ENCODE results near the gene ISG20. TPM values are rescaled to one million over a fixed set of nuclear protein-coding genes. Genes with fewer than 3 reads are reported as not detected.

The ISG20 gene
- total and polyA plus RNA-seq, 2 donors (not counting 1 experiment from before 2014, with no cell fraction given): 190 to 232 TPM

DNA sequence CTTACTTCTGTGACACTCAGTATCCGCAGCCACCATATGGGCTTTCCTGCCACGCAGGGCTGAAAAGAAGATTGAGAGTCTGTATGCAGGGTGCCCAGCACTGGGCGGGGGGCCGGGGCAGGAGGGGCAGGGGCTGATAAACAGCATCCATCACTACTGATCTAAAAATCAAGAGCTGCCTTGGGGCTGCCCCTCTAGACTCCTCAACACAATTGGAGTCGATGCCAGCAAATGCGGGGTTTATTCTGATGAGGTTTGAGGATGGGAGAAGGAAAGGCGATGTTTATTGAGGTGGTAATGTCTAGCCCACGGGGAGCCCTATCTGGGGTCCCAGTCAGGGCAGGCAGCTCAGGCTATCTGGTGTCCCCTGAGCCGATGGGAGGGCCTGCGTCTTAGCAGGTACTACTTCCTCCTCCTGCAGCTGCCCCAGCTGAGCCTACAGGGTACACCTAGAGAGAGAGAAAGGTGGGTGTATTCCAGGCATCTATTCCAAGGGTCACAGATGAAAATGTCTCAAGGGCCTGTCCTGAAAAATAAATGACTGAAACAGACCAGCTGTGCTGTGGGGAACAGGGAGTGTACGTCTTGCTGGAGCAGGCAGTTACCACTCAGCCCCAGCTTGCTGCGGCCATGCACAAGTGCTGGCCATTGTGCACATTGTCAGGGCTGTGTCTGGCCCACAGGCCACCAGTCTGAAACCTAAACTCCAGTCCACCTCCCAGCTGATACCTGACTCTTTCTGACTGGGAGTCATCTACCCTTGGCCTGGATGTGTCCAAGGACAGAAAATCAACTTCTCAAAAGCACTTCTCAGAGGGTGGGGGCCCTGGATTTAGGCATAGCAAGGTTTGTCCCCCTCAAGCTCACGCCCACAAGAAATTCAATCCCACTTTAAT is 19.5 kb downstream of the ISG20 start:
- no peaks in the 10 kb centered on the region for H3K9me3 Mint-ChIP-seq (ENCODE audit: insufficient read depth)
- Histone ChIP-seq H3K36me3 (replicated peaks in 1 of 2; ENCODE audit: control extremely low read depth in 1 of 2, control insufficient read depth in 1 of 2, extremely low read depth in 1 of 2, insufficient read depth in 2 of 2, low read length in 1 of 2) (peaks cover 0 to 17% of the 10 kb centered on the region in 2 experiments), H2AFZ (ENCODE audit: insufficient read depth, low read depth, low read length, poor library complexity, severe bottlenecking) (no peak overlapping the region), H3K4me3 (ENCODE audit: control extremely low read depth in 1 of 5, extremely low read depth in 1 of 5, insufficient read depth in 1 of 5, low read depth in 2 of 5, low read length in 4 of 5) (no peak overlapping the region), H3K79me2 (ENCODE audit: control insufficient read depth, insufficient read depth, low read length) (peaks cover 4% of the 10 kb centered on the region), H3K9me3 (ENCODE audit: control extremely low read depth in 1 of 3, control insufficient read depth in 2 of 3, insufficient read depth in 1 of 3, low read length in 2 of 3) (peaks cover 0 to 16% (median 0%) of the 10 kb centered on the region in 3 donors), H3K27ac (ENCODE audit: low read length in 2 of 2) (peak overlapping the region; percentile 80 to 85), H4K20me1 (ENCODE audit: control insufficient read depth, insufficient read depth, low read length, poor library complexity, severe bottlenecking) (no peaks in the 10 kb centered on the region), H3K9ac (ENCODE audit: low read length) (no peak overlapping the region), H3K27me3 (replicated peaks in 1 of 4; ENCODE audit: control extremely low read depth in 1 of 4, control insufficient read depth in 3 of 4, insufficient read depth in 4 of 4, low read length in 3 of 4) (no peaks in the 10 kb centered on the region), H3K4me2 (replicated peaks; ENCODE audit: low read depth, low read length, poor library complexity, severe bottlenecking) (peak overlapping the region; percentile 47), H3K4me1 (ENCODE audit: control insufficient read depth in 2 of 2, insufficient read depth in 2 of 2, low read length in 2 of 2) (peaks cover 52 to 60% of the 10 kb centered on the region in 2 donors)
- no peak for TF ChIP-seq EZH2 (IDR thresholded peaks at IDR 0.05; ENCODE audit: borderline replicate concordance, insufficient read depth, low read depth, low read length, poor library complexity, severe bottlenecking)
- TF ChIP-seq, protein P1, sequence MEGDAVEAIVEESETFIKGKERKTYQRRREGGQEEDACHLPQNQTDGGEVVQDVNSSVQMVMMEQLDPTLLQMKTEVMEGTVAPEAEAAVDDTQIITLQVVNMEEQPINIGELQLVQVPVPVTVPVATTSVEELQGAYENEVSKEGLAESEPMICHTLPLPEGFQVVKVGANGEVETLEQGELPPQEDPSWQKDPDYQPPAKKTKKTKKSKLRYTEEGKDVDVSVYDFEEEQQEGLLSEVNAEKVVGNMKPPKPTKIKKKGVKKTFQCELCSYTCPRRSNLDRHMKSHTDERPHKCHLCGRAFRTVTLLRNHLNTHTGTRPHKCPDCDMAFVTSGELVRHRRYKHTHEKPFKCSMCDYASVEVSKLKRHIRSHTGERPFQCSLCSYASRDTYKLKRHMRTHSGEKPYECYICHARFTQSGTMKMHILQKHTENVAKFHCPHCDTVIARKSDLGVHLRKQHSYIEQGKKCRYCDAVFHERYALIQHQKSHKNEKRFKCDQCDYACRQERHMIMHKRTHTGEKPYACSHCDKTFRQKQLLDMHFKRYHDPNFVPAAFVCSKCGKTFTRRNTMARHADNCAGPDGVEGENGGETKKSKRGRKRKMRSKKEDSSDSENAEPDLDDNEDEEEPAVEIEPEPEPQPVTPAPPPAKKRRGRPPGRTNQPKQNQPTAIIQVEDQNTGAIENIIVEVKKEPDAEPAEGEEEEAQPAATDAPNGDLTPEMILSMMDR (IDR thresholded peaks at IDR 0.05): no peak
- ATAC-seq (ENCODE audit: low read depth) (no peak), DNase-seq (no peak)
- H3K27me3 Mint-ChIP-seq: no peaks in the 10 kb centered on the region
- peaks cover 61% of the 10 kb centered on the region for H3K4me1 Mint-ChIP-seq
- ChIA-PET POLR2A (interaction anchor here (0.9 to 1.1 kb wide), 3 partner anchors 24 to 37 kb away, joined by 3 read pairs; partner anchors contain the start of gene AEN), CTCF (interaction anchor here (1.0 to 8.8 kb wide), 6 partner anchors 8 to 37 kb away, joined by 3 to 120 read pairs (median 10); partner anchors contain the start of gene AEN)
- intact Hi-C loops (cut with micrococcal nuclease): no loop called here
- 87% methylated on average over 5 of the region's 13 CpGs for WGBS (ENCODE audit: insufficient coverage)
- peak overlapping the region; percentile 23 for H3K4me3 Mint-ChIP-seq
- peak overlapping the region; percentile 98 for H3K27ac Mint-ChIP-seq

All from B cell (primary cell).